ENCODE results near the gene FCER1G.
"Not testable (repeated sequence)": the region's sequence is repeated elsewhere in the genome, so short reads cannot be mapped to it uniquely, and the experiment has no call there.

FCER1G gene

GRCh38 chr1:161209790-161210409 lies 5.2 kb upstream of the FCER1G start:
- DNase-seq, result peak; percentile 36

GRCh38 chr1:161214369-161214768 lies 726 bp upstream of the FCER1G start:
- no peak for DNase-seq

GRCh38 chr1:161216945-161217712 lies 2.0 kb downstream of the FCER1G start:
- peak; percentile 68 for DNase-seq

GRCh38 chr1:161217831-161218230 lies 2.7 kb downstream of the FCER1G start:
- DNase-seq, result no peak

- no peak for DNase-seq
These were observed 3.4 kb downstream of the FCER1G start for GRCh38 chr1:161218301-161219077.

GRCh38 chr1:161219078-161219892 lies 4.2 kb downstream of the FCER1G start:
- DNase-seq, result no peak

GRCh38 chr1:161220002-161220401 lies 4.9 kb downstream of the FCER1G start:
- DNase-seq, result no peak

GRCh38 chr1:161222175-161223019 lies 7.3 kb downstream of the FCER1G start:
- DNase-seq, result no peak

- DNase-seq, result no peak
These were observed 9.0 kb downstream of the FCER1G start for GRCh38 chr1:161223805-161224694.

GRCh38 chr1:161224695-161225087 lies 9.6 kb downstream of the FCER1G start:
- not testable (repeated sequence) for DNase-seq

- no peak for DNase-seq
These were observed 10.1 kb downstream of the FCER1G start for GRCh38 chr1:161225178-161225533.

- DNase-seq, result peak; percentile 99
These were observed 10.6 kb downstream of the FCER1G start, which contains the start of gene TOMM40L for GRCh38 chr1:161225534-161226319. TOMM40L (plus strand) TSS chr1:161226060; CDS start chr1:161226490, 430 bp downstream.

GRCh38 chr1:161226320-161226711 lies 11.2 kb downstream of the FCER1G start:
- DNase-seq, result no peak

GRCh38 chr1:161226759-161227158 lies 11.7 kb downstream of the FCER1G start:
- no peak for DNase-seq

GRCh38 chr1:161227196-161227871 lies 12.2 kb downstream of the FCER1G start:
- DNase-seq, result peak; percentile 74

GRCh38 chr1:161228032-161228431 lies 12.9 kb downstream of the FCER1G start:
- DNase-seq, result no peak

GRCh38 chr1:161229896-161230295 lies 14.8 kb downstream of the FCER1G start:
- DNase-seq, result no peak

GRCh38 chr1:161230762-161231161 lies 15.7 kb downstream of the FCER1G start:
- no peak for DNase-seq

GRCh38 chr1:161233102-161233501 lies 18.0 kb downstream of the FCER1G start:
- DNase-seq, result no peak
